GM21723 (cell line): ENCODE results near the gene PITPNC1.
A peak's percentile ranks its signal among the peaks of the same experiment; 100 is the strongest.
"Not testable (repeated sequence)": the region's sequence is repeated elsewhere in the genome, so short reads cannot be mapped to it uniquely, and the experiment has no call there.

Experiments
- ATAC-seq: cut with Tn5 transposase; IDR thresholded peaks from one replicate; pipeline ENCODE4 v1.9.1; 2021; ENCODE audit warnings: mild to moderate bottlenecking, moderate library complexity; ENCODE audit not compliant: unreplicated experiment

PITPNC1 gene

GRCh38 chr17:67637901-67638641 is 261.0 kb downstream of the PITPNC1 start:
- ATAC-seq: no peak

DNA sequence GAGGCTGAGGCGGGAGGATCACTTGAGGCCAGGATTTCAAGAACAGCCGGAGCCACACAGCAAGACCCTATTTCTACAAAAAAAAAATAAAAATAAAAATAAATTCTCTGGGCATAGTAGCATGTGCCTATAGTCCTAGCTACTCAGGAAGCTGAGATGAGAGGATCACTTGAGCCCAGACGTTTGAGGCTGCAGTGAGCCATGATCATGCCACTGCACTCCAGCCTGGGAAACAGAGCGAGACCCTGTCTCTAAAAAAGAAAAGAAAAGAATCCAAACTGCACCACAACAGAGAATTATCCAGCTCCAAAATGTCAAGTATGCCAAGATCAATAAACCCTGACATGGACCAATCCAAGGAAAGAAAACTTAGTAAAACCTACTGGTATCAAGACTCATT is 261.8 kb downstream of the PITPNC1 start:
- ATAC-seq: no peak

GRCh38 chr17:67639555-67639954 is 262.5 kb downstream of the PITPNC1 start:
- ATAC-seq: no peak

- ATAC-seq: no peak
These were observed 262.9 kb downstream of the PITPNC1 start for GRCh38 chr17:67639979-67640378.

GRCh38 chr17:67642488-67642887 is 265.4 kb downstream of the PITPNC1 start:
- ATAC-seq: no peak

GRCh38 chr17:67644061-67644460 is 267.0 kb downstream of the PITPNC1 start:
- ATAC-seq: no peak

DNA sequence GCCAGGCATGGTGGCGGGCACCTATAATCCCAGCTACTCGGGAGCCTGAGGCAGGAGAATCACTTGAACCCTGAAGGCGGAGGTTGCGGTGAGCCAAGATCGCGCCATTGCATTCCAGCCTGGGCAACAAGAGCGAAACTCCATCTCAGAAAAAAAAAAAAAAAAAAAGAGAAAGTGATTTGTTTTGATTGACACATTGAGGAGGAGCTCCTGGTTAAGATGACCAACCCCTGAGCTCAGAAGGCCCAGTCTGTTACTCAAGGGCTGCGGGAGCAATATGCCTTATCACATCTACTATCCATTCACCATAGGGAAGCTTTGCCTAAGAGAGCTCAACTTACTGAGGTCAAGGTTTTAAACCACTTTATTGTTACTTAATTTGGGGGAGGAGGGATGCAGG is 268.1 kb downstream of the PITPNC1 start:
- not testable (repeated sequence) for ATAC-seq

GRCh38 chr17:67646472-67646871 is 269.4 kb downstream of the PITPNC1 start:
- ATAC-seq: no peak

DNA sequence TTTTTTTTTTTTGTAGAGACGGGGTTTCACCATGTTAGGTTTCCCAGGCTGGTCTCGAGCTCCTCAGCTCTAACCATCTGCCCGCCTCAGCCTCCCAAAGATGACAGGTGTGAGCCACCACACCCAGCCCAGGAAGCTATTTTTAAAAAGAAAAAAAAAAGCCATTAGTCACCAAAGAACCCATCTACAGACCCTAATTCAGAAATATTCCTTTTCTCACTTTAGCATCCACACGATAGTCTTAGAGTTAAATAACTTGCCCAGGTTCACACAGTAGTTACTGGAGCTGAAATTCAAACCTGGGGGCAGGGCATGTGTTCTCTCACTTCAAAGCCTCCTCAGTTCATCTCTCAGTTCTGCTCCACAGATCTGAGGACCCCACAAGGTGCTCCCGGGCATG is 270.4 kb downstream of the PITPNC1 start:
- ATAC-seq: peak; percentile 40

- ATAC-seq: no peak
These were observed 271.2 kb downstream of the PITPNC1 start for GRCh38 chr17:67648032-67648905.

- not testable (repeated sequence) for ATAC-seq
These were observed 271.8 kb downstream of the PITPNC1 start for GRCh38 chr17:67648906-67649295.

DNA sequence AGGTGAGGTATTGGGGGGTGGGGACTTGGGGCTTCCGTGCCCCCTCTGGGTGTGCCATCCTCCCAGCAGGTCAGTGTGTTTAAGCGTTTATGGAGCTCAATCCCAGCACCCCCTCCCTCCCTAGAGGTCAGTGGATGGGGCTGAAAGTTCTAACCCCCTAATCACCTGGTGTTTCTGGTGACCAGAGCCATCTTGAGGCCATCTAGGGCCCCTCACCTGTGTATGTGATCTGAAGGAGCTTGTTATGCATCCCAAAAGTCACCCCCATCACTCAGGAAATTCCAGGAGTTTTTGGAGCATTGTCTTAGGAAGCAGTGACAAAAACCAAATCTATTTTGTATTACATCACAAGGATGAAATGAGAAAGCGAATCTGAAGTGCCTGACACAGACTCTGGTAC is 272.8 kb downstream of the PITPNC1 start:
- ATAC-seq: no peak

DNA sequence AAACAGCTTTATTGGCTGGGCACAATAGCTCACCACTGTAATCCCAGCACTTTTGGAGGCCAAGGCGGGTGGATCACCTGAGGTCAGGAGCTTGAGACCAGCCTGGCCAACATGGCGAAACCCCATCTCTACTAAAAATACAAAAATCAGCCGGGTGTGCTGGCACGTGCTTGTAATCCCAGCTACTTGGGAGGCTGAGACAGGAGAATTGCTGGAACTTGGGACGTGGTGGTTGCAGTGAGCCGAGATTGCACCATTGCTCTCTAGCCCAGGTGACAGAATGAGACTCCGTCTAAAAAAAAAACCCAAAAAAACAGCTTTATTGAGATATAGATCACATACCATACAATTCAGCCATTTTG is 274.1 kb downstream of the PITPNC1 start:
- not testable (repeated sequence) for ATAC-seq

- no peak for ATAC-seq
These were observed 275.4 kb downstream of the PITPNC1 start for GRCh38 chr17:67652433-67652832.

- ATAC-seq: no peak
These were observed 278.5 kb downstream of the PITPNC1 start for GRCh38 chr17:67655478-67656148.

DNA sequence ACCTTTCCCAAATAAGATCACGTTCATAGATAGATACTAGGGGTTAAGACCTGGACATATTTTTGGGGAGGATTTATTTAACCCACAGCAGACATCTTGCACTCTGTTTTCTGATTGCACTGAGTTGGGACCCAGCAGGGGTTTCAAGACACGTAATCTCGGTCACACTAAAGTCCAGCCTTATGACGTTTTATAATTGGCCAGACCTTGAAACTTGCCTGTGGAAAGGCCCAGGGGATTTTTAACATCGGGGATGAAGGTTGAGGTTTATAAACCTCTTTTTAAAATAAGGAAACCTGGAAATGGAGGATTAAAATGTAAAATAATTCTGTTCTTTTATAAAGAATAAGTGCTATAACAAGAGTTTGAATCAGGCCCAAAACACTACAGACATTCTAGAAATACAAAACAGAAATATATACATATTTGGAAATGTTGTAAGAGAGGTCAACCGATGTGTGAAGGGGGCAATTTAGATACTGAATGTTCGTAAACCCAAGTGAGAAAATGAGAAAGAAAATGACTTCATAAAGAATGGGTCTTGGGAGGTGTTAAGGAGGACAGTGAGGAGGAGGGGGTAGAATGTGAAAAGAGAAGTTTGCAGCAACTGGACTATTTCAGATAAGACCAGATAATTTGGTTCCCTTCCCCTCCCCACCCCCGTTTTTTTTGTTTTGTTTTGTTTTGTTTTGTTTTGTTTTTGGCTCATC is 279.6 kb downstream of the PITPNC1 start:
- ATAC-seq: peak; percentile 62

DNA sequence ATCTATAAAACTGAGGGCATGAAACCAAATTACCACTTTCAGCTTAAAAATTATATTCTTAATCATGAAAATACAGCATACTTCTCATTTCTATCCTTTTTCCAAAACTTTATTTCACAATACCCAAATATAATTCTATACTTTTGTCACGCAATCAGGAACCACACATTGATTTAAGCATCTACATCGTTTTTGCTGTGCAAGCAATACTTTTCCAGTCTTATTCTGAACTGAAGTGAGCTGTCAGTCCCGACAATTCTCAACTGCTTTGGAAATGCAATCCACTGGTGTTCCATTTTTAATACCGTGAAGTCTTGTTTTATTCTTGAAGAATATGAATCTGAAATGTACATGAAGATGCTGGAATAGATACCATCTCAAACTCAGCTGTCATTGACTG is 280.5 kb downstream of the PITPNC1 start:
- no peak for ATAC-seq

DNA sequence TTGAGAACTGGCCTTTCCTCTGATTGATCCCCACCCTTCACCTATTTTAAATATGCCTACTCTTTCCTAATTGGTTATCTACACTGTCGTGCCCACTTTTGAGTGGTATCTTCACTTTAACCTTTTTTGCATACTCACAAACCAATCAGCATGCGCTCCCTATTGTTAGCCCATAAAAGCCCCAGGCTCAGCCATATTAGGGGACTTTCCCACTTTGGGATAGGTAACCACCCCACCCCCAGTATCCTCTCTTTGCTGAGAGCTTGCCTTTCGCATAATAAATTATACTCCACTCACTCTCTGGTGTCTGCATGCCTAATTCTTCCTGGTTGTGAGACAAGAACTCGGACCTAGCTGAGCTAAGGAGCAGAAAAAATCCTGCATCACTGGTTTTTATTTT is 281.2 kb downstream of the PITPNC1 start:
- ATAC-seq: no peak

DNA sequence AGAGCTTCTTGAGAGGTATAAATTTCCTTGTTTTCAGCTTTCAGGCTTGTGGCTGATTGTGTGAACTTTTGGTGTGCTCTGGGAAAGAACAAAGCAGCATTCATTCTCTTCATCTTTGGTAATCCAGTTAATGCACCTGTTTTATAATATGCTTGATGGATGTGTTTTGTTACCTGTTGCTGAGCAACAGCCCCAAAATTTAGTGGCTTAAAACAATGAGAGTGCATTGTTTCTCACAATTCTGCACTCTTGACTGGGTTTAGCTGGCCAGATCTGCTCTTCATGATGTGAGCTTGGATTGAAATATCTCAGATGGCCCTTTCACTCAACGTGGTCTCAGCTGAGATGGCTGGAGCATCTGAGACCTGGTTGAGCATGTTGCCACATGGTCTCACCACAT is 281.9 kb downstream of the PITPNC1 start:
- ATAC-seq: no peak

- no peak for ATAC-seq
These were observed 285.6 kb downstream of the PITPNC1 start for GRCh38 chr17:67662712-67663111.

DNA sequence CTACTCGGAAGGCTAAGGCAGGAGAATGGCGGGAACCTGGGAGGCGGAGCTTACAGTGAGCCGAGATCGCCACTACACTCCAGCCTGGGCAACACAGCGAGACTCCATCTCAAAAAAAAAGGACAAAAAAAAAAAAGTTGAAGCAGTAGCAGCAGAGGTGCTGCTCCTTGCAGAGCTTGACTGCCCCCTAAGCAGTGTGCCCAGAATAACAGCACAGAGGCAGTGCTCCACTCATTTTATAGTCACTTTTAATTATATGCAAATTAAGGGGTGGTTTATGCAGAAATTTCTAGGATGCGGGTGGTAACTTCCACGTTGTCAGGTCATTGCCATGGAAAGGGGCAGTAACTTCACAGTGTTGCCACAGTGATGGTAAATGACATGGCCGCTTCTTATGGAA is 286.4 kb downstream of the PITPNC1 start:
- no peak for ATAC-seq
